ENCODE data around the gene MS4A4A. TPM values are rescaled to one million over a fixed set of nuclear protein-coding genes. Genes with fewer than 3 reads are reported as not detected.

MS4A4A gene
- total RNA-seq, 1 experiment from 2014 or later, result not detected

- DNase-seq (ENCODE audit: low read depth), result no peak
Observed at GRCh38 chr11:60347084-60347797, 66.8 kb downstream of the MS4A4A start.

- no peak for DNase-seq (ENCODE audit: low read depth)
Observed at GRCh38 chr11:60348116-60348515, 67.7 kb downstream of the MS4A4A start.

GRCh38 chr11:60349990-60350389 is 69.5 kb downstream of the MS4A4A start:
- no peak for DNase-seq (ENCODE audit: low read depth)

- no peak for DNase-seq (ENCODE audit: low read depth)
Observed at GRCh38 chr11:60357771-60358170, 77.3 kb downstream of the MS4A4A start.

Other genes with a start within 250 kb of the MS4A4A start
- not detected in 2 replicates for gene OOSP2, start 240.3 kb upstream of the MS4A4A start, total RNA-seq (2014; rRNA removed)
- gene MS4A3, start 224.0 kb upstream of the MS4A4A start, total RNA-seq (2014; rRNA removed), result not detected in 2 replicates
- gene MS4A2, start 192.0 kb upstream of the MS4A4A start, total RNA-seq (2014; rRNA removed), result not detected in 2 replicates
- not detected in 2 replicates for gene MS4A6A, start 97.6 kb upstream of the MS4A4A start, total RNA-seq (2014; rRNA removed)
- gene MS4A4E, start 37.5 kb upstream of the MS4A4A start, total RNA-seq (2014; rRNA removed), result not detected in 2 replicates
- gene MS4A6E, start 46.6 kb downstream of the MS4A4A start, total RNA-seq (2014; rRNA removed), result not detected in 2 replicates
- gene MS4A7, start 97.9 kb downstream of the MS4A4A start, total RNA-seq (2014; rRNA removed), result not detected in 2 replicates
- gene MS4A14, start 115.8 kb downstream of the MS4A4A start, total RNA-seq (2014; rRNA removed), result 0.11 TPM in 1 of 2 replicates, not detected in the other
- not detected in 2 replicates for gene MS4A5, start 148.9 kb downstream of the MS4A4A start, total RNA-seq (2014; rRNA removed)
- not detected in 2 replicates for gene MS4A1, start 175.2 kb downstream of the MS4A4A start, total RNA-seq (2014; rRNA removed)
- gene MS4A12, start 212.1 kb downstream of the MS4A4A start, total RNA-seq (2014; rRNA removed), result 1.4 TPM in 1 of 2 replicates, not detected in the other
- gene MS4A13, start 234.7 kb downstream of the MS4A4A start, total RNA-seq (2014; rRNA removed), result not detected in 2 replicates

Data from LHCN-M2 (cell line).